Fibroblast of skin of right quadriceps (primary cell): Measurements from ENCODE around the gene IYD.
"Not testable (repeated sequence)": the region's sequence is repeated elsewhere in the genome, so short reads cannot be mapped to it uniquely, and the experiment has no call there.

ENCODE experiments used
- DNase-seq: peaks from one replicate; pipeline ENCODE4 v3.0.0-alpha.2; 2013

Gene IYD

DNA sequence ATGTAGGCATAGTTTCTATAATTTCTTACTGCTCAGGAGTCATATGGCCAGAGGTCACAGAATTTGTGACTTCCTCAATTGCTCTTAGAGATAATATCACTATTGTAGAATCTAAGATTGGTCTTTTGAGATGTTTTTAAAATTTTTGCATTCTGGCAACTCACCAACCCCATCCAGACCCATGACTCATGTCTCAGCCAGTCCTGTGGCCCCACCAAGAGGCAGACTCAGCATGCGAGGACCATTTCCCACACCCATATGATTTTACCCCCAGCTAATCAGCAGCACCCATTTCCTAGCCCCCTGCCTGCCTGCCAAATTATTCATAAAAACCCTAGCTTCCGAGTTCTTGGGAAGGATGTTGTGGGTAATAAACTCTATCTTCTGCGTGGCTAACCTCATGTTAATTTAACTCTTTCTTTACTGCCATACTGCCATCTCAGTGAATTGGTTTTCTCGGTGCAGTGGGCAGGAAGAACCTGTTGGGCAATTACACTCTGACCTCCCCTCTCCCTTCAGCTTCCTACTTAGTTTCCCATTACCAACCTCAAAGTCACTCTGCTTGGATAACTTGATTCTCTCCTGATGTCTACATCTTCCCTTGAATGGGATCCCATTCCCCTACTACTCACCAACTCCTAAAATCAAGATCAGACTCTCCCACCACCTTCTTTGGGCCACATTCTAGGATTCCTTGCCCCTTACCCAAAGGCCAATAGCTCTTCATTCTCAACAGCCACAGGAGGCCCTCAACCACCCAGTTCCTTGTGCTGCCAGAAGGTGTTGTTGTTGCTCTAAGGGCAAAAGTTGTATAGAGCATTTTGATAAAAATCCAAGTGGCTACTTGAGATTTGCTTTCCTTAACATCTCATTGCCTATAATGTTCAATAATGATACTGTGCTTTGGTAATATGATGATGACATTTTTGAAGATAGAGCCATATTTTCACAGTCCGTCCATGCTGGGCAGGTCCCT lies 16.2 kb upstream of the IYD start:
- DNase-seq: peak; percentile 86

DNA sequence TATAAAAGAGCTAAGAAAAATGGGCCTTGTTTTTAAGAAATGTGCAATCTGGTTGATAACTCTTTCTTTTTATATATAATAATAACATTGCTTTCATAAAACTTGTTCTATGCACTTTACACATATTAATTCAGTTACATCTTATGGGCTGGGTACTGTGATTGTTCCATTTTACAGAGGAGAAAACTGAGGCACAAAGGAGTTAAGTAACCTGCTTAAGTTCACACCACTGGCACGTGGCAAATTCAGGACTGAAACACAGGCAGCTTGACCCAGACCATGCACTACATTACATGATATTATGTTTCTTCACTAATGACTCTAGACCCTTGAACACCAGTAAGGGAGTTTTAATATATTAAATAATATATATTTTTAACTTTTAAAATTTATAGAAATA lies 15.4 kb upstream of the IYD start:
- no peak for DNase-seq

DNA sequence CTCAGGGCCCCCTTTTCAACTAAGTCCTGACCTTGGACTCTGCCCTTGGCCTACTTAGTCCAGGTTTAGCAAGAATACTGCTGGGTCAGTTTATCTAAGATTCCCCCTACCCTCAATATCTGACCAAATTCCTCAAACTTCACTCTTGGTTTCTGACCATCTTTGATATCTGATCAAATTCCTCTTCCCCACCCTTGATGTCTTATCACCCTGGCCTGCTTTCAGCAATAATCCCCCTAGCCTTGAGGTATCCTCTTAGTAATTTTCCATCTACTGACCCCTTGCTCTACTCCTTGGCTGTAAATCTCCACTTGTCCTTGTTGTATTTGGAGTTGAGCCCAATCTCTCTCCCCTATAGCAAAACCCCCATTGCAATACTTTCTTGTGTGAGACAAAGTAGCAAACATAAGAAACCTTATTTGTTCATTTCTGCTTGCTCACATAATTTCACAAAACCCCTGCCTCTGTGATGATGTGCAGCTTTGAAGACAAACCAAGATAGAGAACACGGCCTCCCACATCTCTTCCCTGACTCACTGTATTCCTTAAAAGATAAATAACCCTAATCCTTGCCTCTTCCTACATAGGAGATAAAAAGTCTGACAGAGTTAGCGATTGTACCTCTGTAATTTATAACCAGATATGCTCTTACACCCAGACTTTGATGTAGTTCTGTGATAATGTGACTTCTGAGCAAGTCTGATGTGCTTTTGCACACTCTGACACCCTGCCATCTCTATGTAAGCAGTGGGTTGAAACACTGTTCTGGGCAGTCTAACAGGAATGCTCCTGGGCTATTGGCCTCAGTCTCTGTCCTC lies 13.8 kb upstream of the IYD start:
- no peak for DNase-seq

GRCh38 chr6:150355932-150356331 lies 12.9 kb upstream of the IYD start:
- DNase-seq: no peak

- no peak for DNase-seq
Measured at GRCh38 chr6:150361876-150362275, 6.9 kb upstream of the IYD start.

DNA sequence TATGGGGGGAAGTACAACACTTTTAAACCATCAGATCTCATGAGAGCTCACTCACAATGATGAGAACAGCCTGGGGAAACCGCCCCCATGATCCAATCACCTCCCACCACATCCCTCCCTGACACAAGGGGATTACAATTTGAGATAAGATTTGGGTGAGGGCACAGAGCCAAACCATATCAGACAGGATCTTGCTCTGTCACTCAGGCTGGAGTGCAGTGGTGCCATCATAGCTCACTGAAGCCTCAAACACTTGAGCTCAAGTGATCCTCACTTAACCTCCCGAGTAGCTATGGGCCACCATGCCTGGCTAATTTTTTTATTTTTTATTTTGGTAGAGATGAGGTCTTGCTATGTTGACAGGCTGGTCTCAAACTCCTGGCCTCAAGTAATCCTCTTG lies 5.1 kb upstream of the IYD start:
- no peak for DNase-seq

GRCh38 chr6:150366118-150366778 lies 2.6 kb upstream of the IYD start:
- DNase-seq: no peak

- no peak for DNase-seq
Measured at GRCh38 chr6:150369408-150369807, 596 bp downstream of the IYD start.

- no peak for DNase-seq
Measured at GRCh38 chr6:150370112-150370511, 1.3 kb downstream of the IYD start.

DNA sequence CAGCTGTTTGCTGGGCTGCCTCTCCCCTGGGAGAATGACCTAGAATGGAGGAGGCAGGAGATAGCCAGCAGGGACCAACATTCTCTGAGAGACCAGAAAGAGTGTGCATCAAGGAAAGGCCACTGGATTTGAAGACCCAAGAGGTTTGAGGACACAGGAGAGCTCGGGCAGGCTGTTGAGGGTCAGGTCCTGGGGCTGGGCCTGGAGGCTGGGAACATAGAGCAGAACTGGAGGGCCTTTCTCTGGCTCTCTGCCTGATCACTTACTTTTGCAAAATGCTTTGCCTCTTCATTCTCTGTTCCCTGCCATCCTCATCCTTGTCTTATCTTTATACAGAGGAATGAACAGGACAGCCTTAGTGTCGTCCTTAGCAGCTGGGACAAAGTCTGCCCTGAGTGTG lies 2.5 kb downstream of the IYD start:
- no peak for DNase-seq

DNA sequence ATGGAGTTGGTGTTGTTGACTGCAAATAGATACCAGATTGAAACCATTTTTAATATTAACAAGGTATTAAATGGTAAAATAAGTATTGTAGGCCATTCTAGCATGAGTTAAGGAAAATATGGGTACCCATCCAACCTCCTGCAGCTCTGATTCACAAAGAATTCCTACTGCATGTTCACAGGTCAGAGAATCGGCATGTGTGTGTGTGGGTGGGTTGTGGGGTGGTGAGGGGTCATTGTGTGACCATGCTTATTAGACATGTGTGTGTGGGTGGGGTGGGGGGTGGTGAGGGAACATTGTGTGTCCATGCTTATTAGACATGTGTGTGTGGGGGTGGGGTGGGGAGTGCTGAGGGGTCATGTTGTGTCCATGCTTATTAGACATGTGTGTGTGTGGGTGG lies 3.2 kb downstream of the IYD start:
- DNase-seq: no peak

DNA sequence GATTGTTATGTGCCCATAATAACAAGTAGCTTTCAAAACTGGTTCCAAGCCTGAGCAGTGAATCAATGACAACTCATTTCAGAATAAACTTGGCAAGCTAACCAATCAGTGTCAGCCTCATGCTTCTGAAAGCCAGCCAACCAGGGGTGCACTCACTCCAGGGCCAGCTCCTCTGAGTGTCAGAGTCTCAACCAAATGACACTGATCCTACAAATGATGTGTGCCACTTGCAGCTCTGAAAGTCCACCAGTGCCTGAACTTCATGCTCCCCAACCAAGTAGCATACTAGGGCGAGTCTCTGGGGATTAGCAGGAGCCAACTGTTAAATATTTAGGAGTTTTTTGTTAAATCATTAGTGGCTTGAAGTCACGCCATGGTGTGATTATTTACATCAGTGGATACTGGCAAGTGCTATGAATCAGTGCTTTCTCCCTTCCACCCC lies 4.5 kb downstream of the IYD start:
- DNase-seq: peak; percentile 72

- not testable (repeated sequence) for DNase-seq
Measured at GRCh38 chr6:150374346-150374745, 5.5 kb downstream of the IYD start.

- no peak for DNase-seq
Measured at GRCh38 chr6:150377211-150377781, 8.5 kb downstream of the IYD start.

DNA sequence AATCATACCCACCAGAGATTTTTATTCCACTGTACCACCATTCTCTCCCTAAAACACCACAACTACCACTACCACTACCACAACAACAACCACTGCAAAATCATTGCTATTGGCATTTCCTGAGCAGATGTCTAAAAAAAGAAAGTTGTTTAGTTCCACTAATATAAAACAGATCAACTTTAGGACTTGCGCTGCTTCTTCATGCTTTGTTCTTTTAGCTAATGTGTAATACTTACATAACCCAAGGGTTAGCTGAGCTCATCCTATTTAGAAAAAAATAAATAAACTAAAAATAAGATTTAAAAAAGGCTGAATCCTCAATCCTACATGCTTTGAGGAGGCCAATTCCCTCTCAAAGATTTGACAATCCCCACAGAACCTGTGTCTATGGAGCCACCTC lies 11.4 kb downstream of the IYD start:
- peak; percentile 52 for DNase-seq

GRCh38 chr6:150382171-150382570 lies 13.4 kb downstream of the IYD start:
- DNase-seq: peak; percentile 65

DNA sequence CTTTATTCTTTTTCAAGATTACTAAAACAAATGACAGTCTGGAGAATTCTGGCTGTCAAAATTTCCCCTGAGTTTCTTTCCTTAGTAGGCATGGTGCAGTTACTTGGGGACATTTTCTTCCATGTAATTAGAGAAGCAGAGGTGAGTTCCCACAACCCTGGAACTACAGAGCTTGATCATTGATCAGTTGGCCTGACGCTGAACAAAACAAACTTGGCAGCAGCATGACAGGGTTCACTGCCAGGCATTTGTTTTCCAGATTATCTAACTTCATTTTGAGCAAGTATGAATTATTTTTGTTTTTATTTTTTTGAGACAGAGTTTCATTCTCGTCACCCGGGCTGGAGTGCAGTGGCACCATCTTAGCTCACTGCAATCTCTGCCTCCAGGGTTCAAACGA lies 22.6 kb downstream of the IYD start:
- DNase-seq: no peak

DNA sequence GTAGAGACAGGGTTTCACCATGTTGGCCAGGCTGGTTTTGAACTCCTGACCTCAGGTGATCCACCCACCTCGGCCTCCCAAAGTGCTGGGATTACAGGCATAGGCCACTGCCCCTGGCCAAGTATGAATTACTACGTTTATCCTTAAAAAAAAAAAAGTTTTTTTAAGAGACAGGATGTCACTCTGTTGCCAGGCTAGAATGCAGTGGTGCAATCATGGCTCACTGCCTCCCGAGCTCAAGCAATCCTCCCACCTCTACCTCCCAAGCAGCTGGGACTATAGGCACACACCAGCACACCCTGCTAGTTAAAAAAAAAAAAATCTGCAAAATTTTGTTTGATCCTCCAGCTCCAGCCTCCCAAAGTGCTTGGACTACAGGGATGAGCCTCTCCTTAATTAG lies 23.1 kb downstream of the IYD start:
- DNase-seq: no peak

DNA sequence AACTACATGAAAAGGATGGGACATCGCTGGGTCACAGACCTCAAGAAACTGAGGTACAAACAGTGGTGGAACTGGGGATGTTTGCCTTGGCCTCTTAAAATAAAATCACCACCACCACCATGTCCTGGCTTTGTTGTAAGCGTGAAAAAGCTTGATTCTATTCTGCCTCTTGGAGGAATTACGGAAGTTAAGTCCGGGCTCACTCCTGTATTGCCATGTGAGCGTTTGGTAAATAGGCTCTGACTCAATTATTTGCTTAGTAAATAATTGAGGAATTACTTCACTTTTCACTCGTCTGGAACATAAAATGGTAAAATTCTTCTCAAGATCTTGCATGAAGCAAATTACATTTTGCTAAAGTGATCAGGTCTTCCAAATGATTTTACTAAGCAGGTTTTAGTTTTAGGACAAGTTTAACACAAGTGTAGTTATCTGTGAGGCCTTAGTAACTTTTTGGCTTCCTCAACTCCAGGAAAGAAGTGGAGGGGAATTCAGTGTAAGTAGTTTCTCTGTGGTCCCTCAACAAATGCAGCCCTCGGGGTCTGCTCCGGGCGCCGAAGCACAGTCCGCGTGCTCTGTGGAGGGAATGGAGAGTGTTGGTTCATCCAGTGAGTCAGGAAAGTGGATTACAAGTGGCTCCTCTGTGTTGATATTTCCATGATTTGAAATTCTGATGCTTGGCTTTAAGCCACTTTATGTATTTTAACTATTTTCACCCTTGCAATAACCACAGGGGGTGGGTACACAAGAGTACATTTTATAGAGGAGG lies 23.8 kb downstream of the IYD start:
- no peak for DNase-seq

DNA sequence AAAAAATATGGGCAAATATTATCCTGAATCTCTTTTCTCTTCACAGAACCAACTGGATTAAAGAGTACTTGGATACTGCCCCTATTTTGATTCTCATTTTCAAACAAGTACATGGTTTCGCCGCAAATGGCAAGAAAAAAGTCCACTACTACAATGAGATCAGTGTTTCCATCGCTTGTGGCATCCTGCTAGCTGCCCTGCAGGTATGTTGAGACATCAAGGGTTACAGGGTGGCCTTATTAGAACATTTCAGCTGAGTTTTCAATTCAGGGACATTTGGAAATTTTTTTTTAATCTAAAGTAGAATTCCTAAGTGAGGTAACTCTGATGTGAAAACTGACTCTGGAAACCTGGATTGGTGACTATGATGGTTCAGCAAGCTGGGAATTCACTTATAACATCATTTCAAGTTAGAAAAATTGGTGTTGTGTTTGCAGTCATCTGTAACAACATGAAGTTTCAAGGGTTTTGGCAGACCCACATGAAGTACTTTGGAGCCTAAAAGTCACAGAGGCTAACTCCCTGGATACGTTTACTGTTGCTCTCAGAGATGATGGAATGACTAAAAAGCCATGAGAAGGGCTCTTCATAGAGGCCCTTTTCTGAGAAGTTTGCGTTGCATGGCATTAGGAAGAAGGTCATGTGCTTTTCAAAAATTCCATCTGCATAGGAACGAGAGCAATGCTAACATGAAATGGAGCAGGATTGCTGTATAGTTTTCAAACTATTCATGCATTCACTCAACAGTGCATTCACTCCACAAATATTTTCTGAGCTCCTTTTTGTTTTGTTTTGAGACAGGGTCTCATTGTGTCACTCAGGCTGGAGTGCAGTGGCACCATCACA lies 25.5 kb downstream of the IYD start:
- no peak for DNase-seq

DNA sequence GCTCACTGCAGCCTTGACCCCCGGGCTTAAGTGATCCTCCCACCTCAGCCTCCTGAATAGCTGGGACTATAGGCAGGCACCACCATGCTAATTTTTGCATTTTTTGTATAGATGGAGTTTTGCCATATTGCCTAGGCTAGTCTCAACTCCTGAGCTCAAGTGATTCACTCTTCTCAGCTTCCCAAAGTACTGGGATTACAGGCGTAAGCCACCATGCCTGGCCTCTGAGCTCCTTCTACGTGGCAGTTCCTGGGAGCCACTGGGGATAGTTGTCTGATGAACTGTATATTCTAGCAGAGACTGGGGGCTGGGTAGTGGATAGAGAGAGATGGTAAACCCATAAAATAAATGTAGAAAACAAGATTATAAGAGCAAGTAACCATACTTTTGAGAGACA lies 26.1 kb downstream of the IYD start:
- no peak for DNase-seq
